Diencephalon (tissue), 1 donor: ENCODE measurements around the gene GPSM3. TPM values are rescaled to one million over a fixed set of nuclear protein-coding genes. Genes with fewer than 3 reads are reported as not detected.

Source experiments
- small RNA-seq: library from RNA; depleted of rRNA; stranded (forward); fragments of <200 nt; gene quantifications from one replicate; pipeline ENCODE3, GENCODE V24; 2014
- total RNA-seq: library from RNA; depleted of rRNA; stranded (reverse); fragments of >200 nt; gene quantifications from one replicate; pipeline ENCODE4 v1.2.3, GENCODE V29; 2014

The GPSM3 gene, protein sequence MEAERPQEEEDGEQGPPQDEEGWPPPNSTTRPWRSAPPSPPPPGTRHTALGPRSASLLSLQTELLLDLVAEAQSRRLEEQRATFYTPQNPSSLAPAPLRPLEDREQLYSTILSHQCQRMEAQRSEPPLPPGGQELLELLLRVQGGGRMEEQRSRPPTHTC
- total RNA-seq, result 1.4 TPM

DNA sequence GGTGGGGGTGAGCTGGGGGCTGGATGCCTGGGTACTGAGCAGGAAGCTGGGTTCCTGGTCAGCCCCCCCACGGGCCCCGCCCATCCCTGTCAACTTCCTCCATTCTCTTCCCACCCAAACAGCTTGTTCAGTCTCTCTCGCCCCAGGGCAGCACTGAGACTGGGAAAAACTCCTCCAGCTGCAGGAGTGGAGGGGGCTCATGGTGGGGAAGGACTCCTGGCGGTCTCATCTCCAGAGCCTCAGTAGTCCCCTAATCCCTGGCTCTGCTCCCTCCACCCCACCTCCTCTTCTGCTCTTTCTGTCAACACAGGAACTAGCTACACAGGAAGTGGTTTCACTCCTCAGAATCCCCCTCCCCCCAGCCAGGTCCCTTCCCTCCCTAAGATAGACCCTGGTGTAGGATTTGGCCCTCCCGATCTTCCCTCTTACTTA, at the start of gene GPSM3:
Gene GPSM3, minus strand, starts transcription at position 36 of the 432 bp plus-strand sequence. CDS start 130 bp downstream, outside the sequence.

GRCh38 chr6:32223258-32224235, 31.1 kb upstream of the GPSM3 start, which contains the start of gene NOTCH4:
TSS of gene NOTCH4 (minus strand) at chr6:32224067. CDS start at chr6:32223928, 139 bp downstream.

DNA sequence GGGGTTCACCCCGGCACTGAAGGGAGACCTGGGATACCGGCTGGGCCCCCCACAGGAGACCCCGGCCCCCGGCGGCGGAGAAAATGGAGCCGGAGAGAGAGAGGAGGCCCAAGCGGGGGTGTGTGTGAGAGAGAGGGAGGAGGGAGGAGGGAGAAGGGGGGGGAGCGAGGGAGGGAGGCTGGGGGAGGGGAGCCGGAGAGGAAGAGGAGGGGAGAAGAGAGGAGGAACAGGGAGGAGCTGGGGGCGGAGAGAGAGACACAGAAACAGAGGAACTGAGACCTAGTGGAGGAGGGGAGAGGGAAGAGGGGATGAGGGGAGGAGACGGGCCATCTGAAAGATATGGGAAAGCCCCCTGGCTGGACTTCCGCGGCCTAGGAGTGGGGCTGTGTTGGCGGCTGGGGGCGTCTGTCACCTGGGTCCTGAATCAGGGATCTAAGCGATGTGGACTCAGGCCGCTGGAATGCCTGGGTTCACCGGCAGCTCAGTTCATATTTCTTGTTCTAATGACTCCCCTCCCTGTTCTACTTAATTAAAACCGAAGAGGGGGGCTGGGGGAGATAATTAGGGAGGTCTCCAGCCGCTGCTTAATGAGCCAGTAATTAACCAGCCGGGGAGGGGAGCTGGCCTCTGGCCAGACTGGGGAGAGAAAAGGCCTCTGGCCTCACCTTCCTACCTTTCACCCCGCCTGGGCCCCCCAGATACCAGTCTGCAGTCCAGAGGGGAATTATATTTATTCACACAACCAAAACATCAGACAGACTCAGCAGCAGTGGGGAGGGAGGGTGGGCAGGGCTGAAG, 2.2 kb downstream of the GPSM3 start, which contains the start of gene PBX2:
Gene PBX2, minus strand, starts transcription at position 149 of the 798 bp plus-strand sequence. CDS start 287 bp downstream, outside the sequence.

DNA sequence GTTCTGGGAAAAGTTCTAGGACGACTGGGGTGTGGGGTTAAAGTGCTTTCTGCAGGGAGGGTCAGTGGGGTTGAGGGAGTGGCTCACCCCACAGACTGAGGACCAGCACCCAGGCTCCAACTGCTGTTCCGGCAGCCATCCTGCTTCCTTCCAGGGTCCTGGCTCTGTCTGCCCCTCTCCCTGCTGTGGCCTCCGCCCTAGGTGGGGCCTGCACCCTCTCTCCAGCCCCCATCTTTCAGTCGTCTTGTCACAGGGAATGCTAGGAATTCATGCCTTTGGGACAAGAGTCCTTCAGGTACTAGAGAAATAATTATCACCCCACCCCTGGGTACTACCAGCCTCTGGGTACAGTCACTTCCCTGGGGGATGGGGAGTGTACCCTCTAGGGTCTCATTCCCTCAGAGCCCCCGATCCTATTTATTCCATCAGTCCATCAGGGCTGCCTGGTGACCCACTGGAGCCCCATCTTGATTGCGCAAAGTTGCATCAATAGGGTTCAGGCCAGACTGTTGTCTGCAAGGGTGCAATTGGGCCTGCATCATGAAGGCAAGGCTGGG, 8.3 kb downstream of the GPSM3 start, which contains the start of gene AGER:
Gene AGER, minus strand, starts transcription at position 170 of the 557 bp plus-strand sequence. Its CDS starts 31 bp downstream, at position 139.

DNA sequence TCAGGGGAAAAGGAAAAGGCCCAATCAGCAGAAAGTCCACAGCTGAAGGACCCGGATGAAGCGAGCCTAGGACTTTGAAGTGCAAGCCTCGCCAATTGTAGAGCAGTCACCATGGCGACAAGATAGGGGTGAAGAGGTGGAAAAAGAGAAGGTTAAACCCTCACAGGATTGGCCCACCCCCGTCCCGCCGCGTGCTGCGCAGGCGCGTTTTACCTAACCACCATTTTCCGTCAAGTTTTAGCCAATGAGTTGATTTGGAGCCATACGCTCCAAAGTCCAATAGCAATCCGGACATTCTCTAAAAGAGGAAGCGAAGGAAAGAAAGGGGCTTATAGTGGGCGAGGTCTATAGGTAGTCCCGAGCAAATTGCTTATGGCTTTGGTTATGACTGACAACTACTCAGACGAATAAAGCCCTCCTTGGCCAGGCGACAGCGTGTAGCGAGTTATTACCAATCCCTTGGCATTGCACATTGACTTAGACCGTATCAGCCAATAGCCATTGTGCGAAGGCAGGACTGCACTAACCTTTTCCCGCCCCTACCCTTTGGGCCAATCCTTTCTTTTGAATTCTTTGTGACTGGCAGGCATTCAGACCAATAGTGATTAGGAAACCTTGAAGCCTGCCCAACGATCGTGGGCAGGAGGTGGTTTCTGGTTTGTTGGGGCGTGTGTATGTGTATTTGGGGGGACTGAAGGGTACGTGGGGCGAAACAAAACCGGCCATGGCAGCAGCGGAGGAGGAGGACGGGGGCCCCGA, 14.5 kb downstream of the GPSM3 start, which contains the start of gene RNF5:
Gene RNF5, plus strand, starts transcription at position 618 of the 759 bp plus-strand sequence. Its CDS starts 107 bp downstream, at position 725.

GRCh38 chr6:32175711-32176475, 16.6 kb downstream of the GPSM3 start, which contains the start of gene AGPAT1:
TSS of gene AGPAT1 (minus strand) at chr6:32176084. CDS start at chr6:32171496, 4,588 bp downstream.

DNA sequence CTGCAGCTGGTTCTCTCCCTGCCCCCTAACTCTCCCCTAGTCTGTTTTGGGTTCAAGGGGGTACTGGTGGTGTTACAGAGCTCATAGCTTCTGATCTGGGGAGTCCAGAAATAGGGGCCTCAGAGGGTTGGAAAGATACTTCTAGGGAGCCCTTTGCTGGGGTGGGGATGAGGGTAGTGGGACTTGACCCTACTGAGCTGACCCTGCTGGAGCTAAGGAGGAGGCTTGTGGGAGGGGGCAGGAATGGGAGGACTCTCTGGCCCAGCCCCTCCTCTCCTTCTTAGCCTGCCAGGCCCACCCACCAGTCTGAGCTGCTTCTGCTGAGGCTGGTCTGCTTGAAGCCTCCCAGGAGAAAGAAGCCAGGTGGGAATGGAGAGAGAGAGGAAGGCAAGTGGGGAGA, 28.1 kb downstream of the GPSM3 start, which contains the start of gene EGFL8:
Gene EGFL8, plus strand, starts transcription at position 301 of the 400 bp plus-strand sequence. CDS start 1,571 bp downstream, outside the sequence.

GRCh38 chr6:32153564-32154513, 38.6 kb downstream of the GPSM3 start, which contains the start of gene PPT2:
TSS of gene PPT2 (plus strand) at chr6:32154141. CDS start at chr6:32154595, 454 bp downstream.

GRCh38 chr6:32151863-32152768, 40.3 kb downstream of the GPSM3 start, which contains the start of gene PRRT1:
TSS of gene PRRT1 (minus strand) at chr6:32151939. CDS start at chr6:32151827, 112 bp downstream.

Small RNAs within 50 kb of the gene (small RNA-seq; reads per million reads assigned to genes)
- not detected for gene AL662884.1
- gene MIR6833, result not detected

Other genes starting within 250 kb of the GPSM3 start
- gene CFB, start 246.5 kb downstream of the GPSM3 start, total RNA-seq, result 3.2 TPM
- 47.5 TPM for gene NELFE, start 233.7 kb downstream of the GPSM3 start, total RNA-seq
- gene SKIC2, start 233.5 kb downstream of the GPSM3 start, total RNA-seq, result 33.0 TPM
- gene DXO, start 220.5 kb downstream of the GPSM3 start, total RNA-seq, result 8.5 TPM
- 45.9 TPM for gene C4A, start 210.6 kb downstream of the GPSM3 start, total RNA-seq
- gene C4B, start 177.8 kb downstream of the GPSM3 start, total RNA-seq, result 47.7 TPM
- 0.23 TPM for gene CYP21A2, start 154.2 kb downstream of the GPSM3 start, total RNA-seq
- 6.0 TPM for gene TNXB, start 83.3 kb downstream of the GPSM3 start, total RNA-seq
- 19.8 TPM for gene ATF6B, start 64.4 kb downstream of the GPSM3 start, total RNA-seq
- gene FKBPL, start 62.4 kb downstream of the GPSM3 start, total RNA-seq, result 5.8 TPM
- gene PRRT1, start 40.7 kb downstream of the GPSM3 start, total RNA-seq, result 0.69 TPM
- 15.0 TPM for gene PPT2, start 38.5 kb downstream of the GPSM3 start, total RNA-seq
- gene EGFL8, start 28.0 kb downstream of the GPSM3 start, total RNA-seq, result 7.8 TPM
- 28.1 TPM for gene AGPAT1, start 16.6 kb downstream of the GPSM3 start, total RNA-seq
- gene RNF5, start 14.2 kb downstream of the GPSM3 start, total RNA-seq, result 62.1 TPM
- 0.92 TPM for gene AGER, start 8.4 kb downstream of the GPSM3 start, total RNA-seq
- gene PBX2, start 2.4 kb downstream of the GPSM3 start, total RNA-seq, result 29.5 TPM
- gene NOTCH4, start 31.4 kb upstream of the GPSM3 start, total RNA-seq, result 8.8 TPM
- not detected for gene TSBP1, start 179.3 kb upstream of the GPSM3 start, total RNA-seq
- not detected for gene BTNL2, start 214.5 kb upstream of the GPSM3 start, total RNA-seq
- gene HLA-DRA, start 247.2 kb upstream of the GPSM3 start, total RNA-seq, result 8.5 TPM